ENCODE data around the gene GUCY1B1.

- TF ChIP-seq, protein P1, sequence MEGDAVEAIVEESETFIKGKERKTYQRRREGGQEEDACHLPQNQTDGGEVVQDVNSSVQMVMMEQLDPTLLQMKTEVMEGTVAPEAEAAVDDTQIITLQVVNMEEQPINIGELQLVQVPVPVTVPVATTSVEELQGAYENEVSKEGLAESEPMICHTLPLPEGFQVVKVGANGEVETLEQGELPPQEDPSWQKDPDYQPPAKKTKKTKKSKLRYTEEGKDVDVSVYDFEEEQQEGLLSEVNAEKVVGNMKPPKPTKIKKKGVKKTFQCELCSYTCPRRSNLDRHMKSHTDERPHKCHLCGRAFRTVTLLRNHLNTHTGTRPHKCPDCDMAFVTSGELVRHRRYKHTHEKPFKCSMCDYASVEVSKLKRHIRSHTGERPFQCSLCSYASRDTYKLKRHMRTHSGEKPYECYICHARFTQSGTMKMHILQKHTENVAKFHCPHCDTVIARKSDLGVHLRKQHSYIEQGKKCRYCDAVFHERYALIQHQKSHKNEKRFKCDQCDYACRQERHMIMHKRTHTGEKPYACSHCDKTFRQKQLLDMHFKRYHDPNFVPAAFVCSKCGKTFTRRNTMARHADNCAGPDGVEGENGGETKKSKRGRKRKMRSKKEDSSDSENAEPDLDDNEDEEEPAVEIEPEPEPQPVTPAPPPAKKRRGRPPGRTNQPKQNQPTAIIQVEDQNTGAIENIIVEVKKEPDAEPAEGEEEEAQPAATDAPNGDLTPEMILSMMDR (conservative IDR thresholded peaks at IDR 0.05 in 1 of 2, IDR thresholded peaks at IDR 0.05 in 1 of 2; ENCODE audit: low read depth in 1 of 2, low read length in 2 of 2): no peak
- TF ChIP-seq EZH2 (IDR thresholded peaks at IDR 0.05; ENCODE audit: low read length, missing control alignments): no peak
Measured at GRCh38 chr4:155761916-155762315, 3.1 kb downstream of the GUCY1B1 start.

Measured in fibroblast of lung (primary cell).